PC-9 (cell line): ENCODE results near the gene AMPD1. TPM values are rescaled to one million over a fixed set of nuclear protein-coding genes. Genes with fewer than 3 reads are reported as not detected.

Source experiments
- BruUV-seq: library from RNA; stranded (reverse); fragments of 400-500 nt; replicated peaks from 2 replicates; lab custom pipeline; 2021; lab: Mats Ljungman, UMichigan
- CTCF ChIA-PET: fragments of 300-600 bp; sonication (Branson Sonifier 250); formaldehyde crosslinking; loops from one replicate; lab custom pipeline; 2022; ENCODE audit warnings: antibody characterized with exemption; lab: Charles Lee
- POLR2A ChIA-PET: fragments of 300-600 bp; sonication (Branson Sonifier 250); formaldehyde crosslinking; loops from one replicate; lab custom pipeline; 2022; ENCODE audit warnings: antibody characterized with exemption; ENCODE audit not compliant: unreplicated experiment; lab: Charles Lee
- DNase-seq, 2 experiments: peaks; one replicate each; pipeline versions ENCODE4 v3.0.0 to v3.0.0-alpha.2; 2015 to 2022; ENCODE audit warnings: mixed read lengths in 1 of 2
- H2AFZ ChIP-seq: fragments of 200-600 bp; sonication (generic); 2 replicates; pipeline ENCODE4 v1.8.1; 2017; ENCODE audit warnings: antibody characterized with exemption
- H3F3A ChIP-seq: fragments of 200-600 bp; sonication (generic); 2 replicates; pipeline ENCODE4 v1.8.1; 2017; ENCODE audit warnings: antibody characterized with exemption, mild to moderate bottlenecking, low read depth; ENCODE audit not compliant: insufficient read depth
- H3K27ac ChIP-seq: fragments of 200-600 bp; sonication (generic); 2 replicates; pipeline ENCODE4 v1.6.1; 2016; ENCODE audit warnings: mixed run types
- H3K27me3 ChIP-seq: fragments of 200-600 bp; sonication (generic); 2 replicates; pipeline ENCODE4 v1.6.1; 2016; ENCODE audit warnings: low read depth, mixed run types; ENCODE audit not compliant: insufficient read depth
- H3K36me3 ChIP-seq: fragments of 200-600 bp; sonication (generic); 2 replicates; pipeline ENCODE4 v1.6.1; 2016; ENCODE audit warnings: low read depth, mixed run types
- H3K4me1 ChIP-seq: fragments of 200-600 bp; sonication (generic); replicated peaks from 2 replicates; pipeline ENCODE4 v1.6.1; 2016; ENCODE audit warnings: mixed run types; ENCODE audit not compliant: insufficient read depth
- H3K4me2 ChIP-seq: fragments of 200-600 bp; sonication (generic); 2 replicates; pipeline ENCODE4 v1.6.1; 2017; ENCODE audit warnings: mixed run types
- H3K4me3 ChIP-seq: fragments of 200-600 bp; sonication (generic); 2 replicates; pipeline ENCODE4 v1.6.1; 2016; ENCODE audit warnings: mixed run types
- H3K79me2 ChIP-seq: fragments of 200-600 bp; sonication (generic); 2 replicates; pipeline ENCODE4 v1.6.1; 2017; ENCODE audit warnings: low read depth, mixed run types
- H3K9me2 ChIP-seq: fragments of 200-600 bp; sonication (generic); 2 replicates; pipeline ENCODE4 v1.8.1; 2017; ENCODE audit warnings: mild to moderate bottlenecking; ENCODE audit not compliant: insufficient read depth
- H3K9me3 ChIP-seq: fragments of 200-600 bp; sonication (generic); 2 replicates; pipeline ENCODE4 v1.8.1; 2016; ENCODE audit warnings: low read depth; ENCODE audit not compliant: insufficient read depth
- H4K20me1 ChIP-seq: fragments of 200-600 bp; sonication (generic); 2 replicates; pipeline ENCODE4 v1.8.1; 2017; ENCODE audit not compliant: insufficient read depth
- CTCF ChIP-seq: fragments of 200-600 bp; sonication (generic); conservative IDR thresholded peaks from 2 replicates; pipeline ENCODE4 v1.6.1; 2017; ENCODE audit warnings: mixed run types, antibody characterized with exemption, mild to moderate bottlenecking, moderate library complexity
- EZH2 ChIP-seq: fragments of 200-600 bp; sonication (generic); IDR thresholded peaks from 2 replicates; pipeline ENCODE4 v1.8.0; 2017; ENCODE audit warnings: antibody characterized with exemption, low read depth
- intact Hi-C: fragments of 100-400 bp; cut with micrococcal nuclease; formaldehyde crosslinking; loops from one replicate; pipeline ENCODE4 v1.10.0; 2022; ENCODE audit not compliant: unreplicated experiment
- total RNA-seq: library from RNA; stranded (reverse); gene quantifications from 2 replicates; pipeline ENCODE4 v1.2.3, GENCODE V29; 2021

Gene AMPD1
- total RNA-seq, 1 experiment from 2014 or later = not detected

- Histone ChIP-seq H3K9me2 (no peaks in the 10 kb centered on the region), H3F3A (peaks cover 13% of the 10 kb centered on the region; the same call in 1 of the 2 replicates), H3K36me3 (no peaks in the 10 kb centered on the region), H2AFZ (no peak overlapping the region), H3K9me3 (no peaks in the 10 kb centered on the region), H3K27me3 (no peaks in the 10 kb centered on the region), H3K4me3 (no peak overlapping the region), H3K79me2 (no peaks in the 10 kb centered on the region), H3K27ac (no peak overlapping the region), H3K4me2 (no peak overlapping the region), H4K20me1 (no peaks in the 10 kb centered on the region), H3K4me1 (no peaks in the 10 kb centered on the region)
- ChIA-PET POLR2A (interaction anchor here (0.6 kb wide), 1 partner anchor 490 kb away, joined by 7 read pairs; no protein-coding TSS in a partner anchor), CTCF (no interaction called here)
- TF ChIP-seq EZH2 (no peak), CTCF (no peak)
- intact Hi-C loops = no loop called here
- no TSS peak for BruUV-seq
- no peak for DNase-seq
Observed at GRCh38 chr1:114700036-114700600, 4.8 kb upstream of the AMPD1 start.

- CTCF ChIA-PET = no interaction called here
- TF ChIP-seq CTCF (no peak), EZH2 (no peak)
- intact Hi-C loops = no loop called here
Observed at GRCh38 chr1:114696810-114697209, 1.5 kb upstream of the AMPD1 start.

GRCh38 chr1:114694540-114695310 is 621 bp downstream of the AMPD1 start:
- no peaks in the 10 kb centered on the region for H3K27me3 ChIP-seq
- H3K27ac ChIP-seq = no peak overlapping the region
- no peak for DNase-seq
- H3K36me3 ChIP-seq = no peaks in the 10 kb centered on the region
- no peak overlapping the region for H2AFZ ChIP-seq
- CTCF ChIA-PET = no interaction called here
- TF ChIP-seq EZH2 (no peak), CTCF (no peak)
- H3K4me2 ChIP-seq = no peak overlapping the region
- intact Hi-C loops = no loop called here
- BruUV-seq = no TSS peak
- POLR2A ChIA-PET = no interaction called here
- H3K79me2 ChIP-seq = no peaks in the 10 kb centered on the region
- H3K9me2 ChIP-seq = no peaks in the 10 kb centered on the region
- H3K9me3 ChIP-seq = no peaks in the 10 kb centered on the region
- H4K20me1 ChIP-seq = no peaks in the 10 kb centered on the region
- H3F3A ChIP-seq = no peaks in the 10 kb centered on the region
- H3K4me3 ChIP-seq = no peak overlapping the region
- no peaks in the 10 kb centered on the region for H3K4me1 ChIP-seq

More at GRCh38 chr1:114696810-114697209, 1.5 kb upstream of the AMPD1 start:
- no peaks in the 10 kb centered on the region for H3K36me3 ChIP-seq
- no peaks in the 10 kb centered on the region for H4K20me1 ChIP-seq
- no peaks in the 10 kb centered on the region for H3K9me3 ChIP-seq
- H3K27ac ChIP-seq = no peak overlapping the region
- H3K9me2 ChIP-seq = no peaks in the 10 kb centered on the region
- H3K4me3 ChIP-seq = no peak overlapping the region
- H2AFZ ChIP-seq = no peak overlapping the region
- DNase-seq = no peak
- H3K79me2 ChIP-seq = no peaks in the 10 kb centered on the region
- POLR2A ChIA-PET = no interaction called here
- H3K4me1 ChIP-seq = no peaks in the 10 kb centered on the region
- no peaks in the 10 kb centered on the region for H3F3A ChIP-seq
- H3K27me3 ChIP-seq = no peaks in the 10 kb centered on the region
- no peak overlapping the region for H3K4me2 ChIP-seq
- BruUV-seq = no TSS peak
